Superior temporal gyrus (tissue), 1 donor: ENCODE results near the gene ATF7.
A peak's percentile ranks its signal among the peaks of the same experiment; 100 is the strongest.
"Not testable (repeated sequence)": the region's sequence is repeated elsewhere in the genome, so short reads cannot be mapped to it uniquely, and the experiment has no call there.

ENCODE experiments used
- DNase-seq: peaks from one replicate; pipeline ENCODE4 v3.0.0-alpha.2; 2016; ENCODE audit errors: extremely low spot score

Gene ATF7

GRCh38 chr12:53625946-53626701, at the start of gene ATF7:
ATF7 (minus strand) TSS chr12:53626382; CDS start chr12:53601000, 25,382 bp downstream.
- peak; percentile 100 for DNase-seq

GRCh38 chr12:53674977-53675700, 49.0 kb upstream of the ATF7 start:
- no peak for DNase-seq

GRCh38 chr12:53670971-53671370, 44.8 kb upstream of the ATF7 start:
- DNase-seq: no peak

GRCh38 chr12:53670308-53670707, 44.1 kb upstream of the ATF7 start:
- no peak for DNase-seq

GRCh38 chr12:53667080-53667479, 40.9 kb upstream of the ATF7 start:
- no peak for DNase-seq

- DNase-seq: no peak
These were observed 38.8 kb upstream of the ATF7 start for GRCh38 chr12:53664936-53665335.

- no peak for DNase-seq
These were observed 38.0 kb upstream of the ATF7 start for GRCh38 chr12:53664191-53664590.

- no peak for DNase-seq
These were observed 33.9 kb upstream of the ATF7 start for GRCh38 chr12:53660041-53660440.

- DNase-seq: peak; percentile 68
These were observed 33.4 kb upstream of the ATF7 start for GRCh38 chr12:53659571-53659981.

GRCh38 chr12:53659011-53659551, 32.9 kb upstream of the ATF7 start:
- DNase-seq: peak; percentile 97

- DNase-seq: no peak
These were observed 30.9 kb upstream of the ATF7 start for GRCh38 chr12:53657041-53657440.

GRCh38 chr12:53653595-53653994, 27.4 kb upstream of the ATF7 start:
- no peak for DNase-seq

GRCh38 chr12:53652366-53652765, 26.2 kb upstream of the ATF7 start:
- no peak for DNase-seq

- no peak for DNase-seq
These were observed 25.6 kb upstream of the ATF7 start for GRCh38 chr12:53651737-53652136.

- DNase-seq: not testable (repeated sequence)
These were observed 20.1 kb upstream of the ATF7 start for GRCh38 chr12:53646300-53646699.

GRCh38 chr12:53645165-53645564, 19.0 kb upstream of the ATF7 start:
- DNase-seq: no peak

- DNase-seq: no peak
These were observed 18.0 kb upstream of the ATF7 start for GRCh38 chr12:53644133-53644532.

GRCh38 chr12:53643232-53643979, 17.2 kb upstream of the ATF7 start:
- no peak for DNase-seq

GRCh38 chr12:53638057-53638456, 11.9 kb upstream of the ATF7 start:
- no peak for DNase-seq

GRCh38 chr12:53636641-53637040, 10.5 kb upstream of the ATF7 start:
- DNase-seq: no peak

- not testable (repeated sequence) for DNase-seq
These were observed 9.5 kb upstream of the ATF7 start for GRCh38 chr12:53635708-53636107.

GRCh38 chr12:53631721-53632120, 5.5 kb upstream of the ATF7 start:
- no peak for DNase-seq
